ENCODE results near the gene AGAP1. TPM values are rescaled to one million over a fixed set of nuclear protein-coding genes. Genes with fewer than 3 reads are reported as not detected.

The AGAP1 gene
- polyA plus RNA-seq, 1 donor, result 31.5 TPM

- DNase-seq, result no peak
Measured at GRCh38 chr2:235897992-235898391, 404.1 kb downstream of the AGAP1 start.

- DNase-seq, result no peak
Measured at GRCh38 chr2:235898766-235899165, 404.9 kb downstream of the AGAP1 start.

GRCh38 chr2:235900631-235901030 lies 406.8 kb downstream of the AGAP1 start:
- no peak for DNase-seq

- no peak for DNase-seq
Measured at GRCh38 chr2:235901243-235901642, 407.4 kb downstream of the AGAP1 start.

GRCh38 chr2:235903782-235904584 lies 410.1 kb downstream of the AGAP1 start:
- DNase-seq, result no peak

GRCh38 chr2:235904585-235904931 lies 410.7 kb downstream of the AGAP1 start:
- no peak for DNase-seq

- no peak for DNase-seq
Measured at GRCh38 chr2:235908826-235909225, 415.0 kb downstream of the AGAP1 start.

- DNase-seq, result no peak
Measured at GRCh38 chr2:235909358-235909757, 415.5 kb downstream of the AGAP1 start.

- no peak for DNase-seq
Measured at GRCh38 chr2:235910067-235910466, 416.2 kb downstream of the AGAP1 start.

- no peak for DNase-seq
Measured at GRCh38 chr2:235911125-235911524, 417.3 kb downstream of the AGAP1 start.

- DNase-seq, result no peak
Measured at GRCh38 chr2:235911633-235912233, 417.9 kb downstream of the AGAP1 start.

- DNase-seq, result no peak
Measured at GRCh38 chr2:235914756-235915155, 420.9 kb downstream of the AGAP1 start.

- no peak for DNase-seq
Measured at GRCh38 chr2:235917506-235917905, 423.7 kb downstream of the AGAP1 start.

GRCh38 chr2:235918876-235919275 lies 425.0 kb downstream of the AGAP1 start:
- no peak for DNase-seq

- DNase-seq, result no peak
Measured at GRCh38 chr2:235920216-235920865, 426.5 kb downstream of the AGAP1 start.

GRCh38 chr2:235921508-235922191 lies 427.8 kb downstream of the AGAP1 start:
- no peak for DNase-seq

- no peak for DNase-seq
Measured at GRCh38 chr2:235922839-235923238, 429.0 kb downstream of the AGAP1 start.

- no peak for DNase-seq
Measured at GRCh38 chr2:235923859-235924674, 430.2 kb downstream of the AGAP1 start.

GRCh38 chr2:235924675-235925063 lies 430.8 kb downstream of the AGAP1 start:
- no peak for DNase-seq

- no peak for DNase-seq
Measured at GRCh38 chr2:235925250-235925919, 431.5 kb downstream of the AGAP1 start.

- DNase-seq, result no peak
Measured at GRCh38 chr2:235926229-235926628, 432.4 kb downstream of the AGAP1 start.
